ENCODE measurements around the gene AK5.

DNA sequence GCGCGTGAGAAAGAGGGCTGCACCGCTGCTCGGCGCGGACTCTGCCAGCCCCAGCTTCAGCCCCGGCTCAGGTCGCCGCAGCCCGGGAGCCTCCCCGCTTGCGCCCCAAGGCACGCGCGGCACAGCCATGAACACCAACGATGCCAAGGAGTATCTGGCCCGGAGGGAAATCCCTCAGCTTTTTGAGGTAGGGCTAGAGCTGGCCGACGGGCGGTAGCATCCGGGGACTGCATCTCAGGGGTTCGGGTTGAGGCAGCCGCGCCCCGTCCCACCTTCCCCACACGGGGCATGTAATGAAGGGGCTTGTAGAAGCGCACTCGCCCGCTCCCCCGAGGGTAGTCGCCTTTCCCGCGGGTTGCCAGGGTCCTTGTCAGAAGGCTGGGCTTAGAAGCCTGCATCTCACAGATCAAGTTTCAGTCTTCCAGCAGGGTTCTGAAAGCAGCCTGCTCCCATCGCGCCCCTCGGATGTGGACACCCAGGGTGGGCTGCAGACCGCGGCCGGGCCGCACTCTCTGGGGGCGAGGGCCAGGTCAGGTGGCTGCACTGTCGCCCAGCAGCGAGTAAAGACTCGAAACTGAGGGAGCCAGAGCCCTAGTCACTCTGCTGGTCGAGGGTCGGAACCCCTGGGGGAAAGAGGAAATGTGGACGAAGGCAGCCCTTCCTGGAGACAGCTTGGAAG is 507 bp downstream of the AK5 start:
- TF ChIP-seq POLR2A (IDR thresholded peaks at IDR 0.05) (no peak), POLR2AphosphoS5 (IDR thresholded peaks at IDR 0.05) (no peak)
- TF ChIP-seq, protein P1, sequence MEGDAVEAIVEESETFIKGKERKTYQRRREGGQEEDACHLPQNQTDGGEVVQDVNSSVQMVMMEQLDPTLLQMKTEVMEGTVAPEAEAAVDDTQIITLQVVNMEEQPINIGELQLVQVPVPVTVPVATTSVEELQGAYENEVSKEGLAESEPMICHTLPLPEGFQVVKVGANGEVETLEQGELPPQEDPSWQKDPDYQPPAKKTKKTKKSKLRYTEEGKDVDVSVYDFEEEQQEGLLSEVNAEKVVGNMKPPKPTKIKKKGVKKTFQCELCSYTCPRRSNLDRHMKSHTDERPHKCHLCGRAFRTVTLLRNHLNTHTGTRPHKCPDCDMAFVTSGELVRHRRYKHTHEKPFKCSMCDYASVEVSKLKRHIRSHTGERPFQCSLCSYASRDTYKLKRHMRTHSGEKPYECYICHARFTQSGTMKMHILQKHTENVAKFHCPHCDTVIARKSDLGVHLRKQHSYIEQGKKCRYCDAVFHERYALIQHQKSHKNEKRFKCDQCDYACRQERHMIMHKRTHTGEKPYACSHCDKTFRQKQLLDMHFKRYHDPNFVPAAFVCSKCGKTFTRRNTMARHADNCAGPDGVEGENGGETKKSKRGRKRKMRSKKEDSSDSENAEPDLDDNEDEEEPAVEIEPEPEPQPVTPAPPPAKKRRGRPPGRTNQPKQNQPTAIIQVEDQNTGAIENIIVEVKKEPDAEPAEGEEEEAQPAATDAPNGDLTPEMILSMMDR (IDR thresholded peaks at IDR 0.05) = no peak

All from transverse colon (tissue), 4 donors.